ENCODE results near the gene TMEM178B. TPM values are rescaled to one million over a fixed set of nuclear protein-coding genes. Genes with fewer than 3 reads are reported as not detected.

Gene TMEM178B
- total and polyA plus RNA-seq, 10 of the 15 experiments (the other 5 are each of a cell fraction or from before 2014, with no cell fraction given) = 0.01 to 1.1 (median 0.04) TPM; not detected in 2

GRCh38 chr7:141349804-141350203 lies 275.9 kb downstream of the TMEM178B start:
- ChIA-PET SMC1A (ENCODE audit: uncharacterized antibody, unreplicated experiment) (no interaction called here), POLR2A (no interaction called here), RAD21 (ENCODE audit: unreplicated experiment) (no interaction called here), CTCF (no interaction called here)
- no peaks in the 10 kb centered on the region; the same call in 2 of the 3 replicates for H3K9me3 ChIP-seq (replicated peaks; ENCODE audit: control insufficient read depth, insufficient read depth, low read length)
- no peaks in the 10 kb centered on the region for H3K4me1 ChIP-seq (ENCODE audit: control insufficient read depth, insufficient read depth, low read length)
- H3K36me3 ChIP-seq (ENCODE audit: control insufficient read depth in 2 of 2, insufficient read depth in 2 of 2, low read length in 1 of 2) = no peaks in the 10 kb centered on the region
- no peak for TF ChIP-seq KDM1A (IDR thresholded peaks at IDR 0.05; ENCODE audit: borderline replicate concordance)
- TF ChIP-seq CREM (IDR thresholded peaks at IDR 0.05; ENCODE audit: low read depth) = no peak
- no peak for TF ChIP-seq RAD21 (IDR thresholded peaks at IDR 0.05; ENCODE audit: insufficient read depth, low read depth, low read length)
- TF ChIP-seq ATF2 (IDR thresholded peaks at IDR 0.05; ENCODE audit: low read length) = no peak
- no peak for TF ChIP-seq EGR1 (IDR thresholded peaks at IDR 0.05; ENCODE audit: borderline replicate concordance in 1 of 2, low read depth in 2 of 2, low read length in 2 of 2)
- TF ChIP-seq PML (IDR thresholded peaks at IDR 0.05; ENCODE audit: low read length) = no peak
- no peak for TF ChIP-seq E2F8 (IDR thresholded peaks at IDR 0.05; ENCODE audit: low read depth, partially characterized antibody)
- TF ChIP-seq NBN (IDR thresholded peaks at IDR 0.05) = no peak
- no peak for TF ChIP-seq ETV6 (conservative IDR thresholded peaks at IDR 0.05 in 1 of 2, IDR thresholded peaks at IDR 0.05 in 1 of 2; ENCODE audit: borderline replicate concordance in 1 of 2, low read depth in 1 of 2)
- no peak for TF ChIP-seq ZNF622 (IDR thresholded peaks at IDR 0.05)
- no peak for TF ChIP-seq E4F1 (IDR thresholded peaks at IDR 0.05; ENCODE audit: borderline replicate concordance, partially characterized antibody)
- TF ChIP-seq FOXK2 (IDR thresholded peaks at IDR 0.05) = no peak
- no peaks in the 10 kb centered on the region for H4K20me1 ChIP-seq (ENCODE audit: control insufficient read depth, insufficient read depth)
- H3K27me3 ChIP-seq (replicated peaks in 1 of 2; ENCODE audit: control insufficient read depth in 2 of 2, insufficient read depth in 2 of 2, low read length in 1 of 2) = peaks cover 0 to 8% of the 10 kb centered on the region in 2 experiments; a peak in 2 of 4 replicates
- 3% methylated on average over 2 of the region's 2 CpGs for WGBS (ENCODE audit: insufficient coverage, insufficient replicate concordance, low lambda C conversion rate, missing lambda C conversion rate)
- intact Hi-C loops (cut with micrococcal nuclease; ENCODE audit: unreplicated experiment) = no loop called here
- no peak overlapping the region for H3K9ac ChIP-seq (ENCODE audit: control insufficient read depth, insufficient read depth, low read length)
- no peak overlapping the region for H2AFZ ChIP-seq (ENCODE audit: control insufficient read depth, low read depth, low read length)
- FAIRE-seq (no peak), ATAC-seq (no peak), DNase-seq (ENCODE audit: low read depth, low spot score) (no peak)
- no peak overlapping the region for H3K27ac ChIP-seq (ENCODE audit: control insufficient read depth, insufficient read depth)
- no peaks in the 10 kb centered on the region for H3K79me2 ChIP-seq (ENCODE audit: control insufficient read depth, insufficient read depth, low read length)
- in situ Hi-C loops (cut with MboI) = no loop called here
- H3K4me3 ChIP-seq = no peak overlapping the region
- BruUV-seq (replicated peaks) = no TSS peak
- H3K4me2 ChIP-seq (ENCODE audit: control insufficient read depth, insufficient read depth) = no peak overlapping the region

Measured in GM12878 (cell line).